ENCODE results near the gene ATE1.
A peak's percentile ranks its signal among the peaks of the same experiment; 100 is the strongest.
"Not testable (repeated sequence)": the region's sequence is repeated elsewhere in the genome, so short reads cannot be mapped to it uniquely, and the experiment has no call there.

ATE1 gene

DNA sequence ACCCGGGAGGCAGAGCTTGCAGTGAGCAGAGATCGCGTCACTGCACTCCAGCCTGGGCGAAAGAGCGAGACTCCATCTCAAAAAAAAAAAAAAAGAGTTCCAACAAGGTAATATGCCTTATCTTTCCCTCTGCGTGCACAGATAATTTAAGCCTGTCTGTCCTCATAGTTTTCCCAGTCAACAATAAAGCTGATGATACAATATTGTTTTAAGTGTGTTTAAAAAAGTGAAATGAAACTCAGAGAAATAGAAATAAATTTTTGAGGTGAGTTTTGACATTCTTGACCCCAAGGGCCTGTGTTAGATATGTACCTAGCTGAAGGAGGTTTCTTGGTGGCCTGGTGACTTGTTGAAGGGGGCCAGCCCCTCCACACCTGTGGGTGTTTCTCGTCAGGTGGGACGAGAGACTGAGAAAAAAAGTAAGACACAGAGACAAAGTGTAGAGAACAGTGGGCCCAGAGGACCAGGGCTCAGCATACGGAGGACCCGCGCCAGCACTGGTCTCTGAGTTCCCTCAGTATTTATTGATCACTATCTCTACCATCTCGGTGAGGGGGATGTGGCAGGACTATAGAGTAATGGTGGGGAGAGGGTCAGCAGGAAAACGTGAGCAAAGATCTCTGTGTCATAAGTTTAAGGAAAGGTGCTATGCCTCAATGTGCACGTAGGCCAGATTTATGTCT lies 1.9 kb upstream of the ATE1 start:
- DNase-seq: not testable (repeated sequence)

DNA sequence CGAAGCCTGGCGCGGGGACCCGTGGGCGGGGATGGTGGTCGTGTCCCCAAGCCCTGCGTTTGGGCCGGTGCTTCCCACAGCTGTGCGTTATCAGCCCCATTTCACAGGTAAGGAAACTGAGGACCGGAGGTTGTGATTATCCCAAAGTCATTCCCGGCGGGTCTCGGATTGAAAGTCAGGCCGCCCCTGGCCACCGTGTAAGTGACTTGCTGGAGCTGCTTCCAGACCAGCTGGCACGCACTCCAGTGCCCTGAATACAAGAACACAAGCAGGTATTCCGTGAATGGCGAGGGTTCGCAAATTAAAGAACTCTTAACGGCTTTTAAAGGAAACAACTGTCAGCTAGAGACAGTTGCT lies 675 bp upstream of the ATE1 start:
- no peak for DNase-seq

DNA sequence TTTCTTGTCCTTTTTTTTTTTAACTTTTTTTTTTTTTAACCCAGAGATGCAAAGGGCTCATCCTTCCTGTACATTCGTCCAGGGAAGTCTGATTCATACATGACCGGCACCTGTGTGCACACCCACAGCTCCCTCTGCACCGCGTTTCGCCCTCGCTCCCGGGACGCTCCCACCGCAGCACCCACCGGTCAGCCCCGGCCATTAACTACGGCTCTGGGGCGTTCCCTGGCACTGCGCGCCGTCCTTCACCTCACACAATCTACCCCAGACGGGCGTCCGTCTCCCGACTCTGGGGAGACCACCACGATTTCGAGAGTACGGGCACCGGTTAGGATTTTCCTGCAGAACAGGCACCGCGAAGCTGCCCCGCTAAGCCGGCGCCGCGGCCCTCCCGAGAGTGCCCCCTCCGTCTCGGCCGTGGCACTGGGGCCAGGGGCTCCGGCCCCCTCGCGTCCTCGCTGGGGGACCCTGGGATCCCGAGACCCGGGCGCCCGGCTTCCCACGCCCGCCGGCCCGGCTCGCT lies 452 bp downstream of the ATE1 start:
- DNase-seq: no peak

GRCh38 chr10:121926671-121927317 lies 1.0 kb downstream of the ATE1 start:
- DNase-seq: no peak

DNA sequence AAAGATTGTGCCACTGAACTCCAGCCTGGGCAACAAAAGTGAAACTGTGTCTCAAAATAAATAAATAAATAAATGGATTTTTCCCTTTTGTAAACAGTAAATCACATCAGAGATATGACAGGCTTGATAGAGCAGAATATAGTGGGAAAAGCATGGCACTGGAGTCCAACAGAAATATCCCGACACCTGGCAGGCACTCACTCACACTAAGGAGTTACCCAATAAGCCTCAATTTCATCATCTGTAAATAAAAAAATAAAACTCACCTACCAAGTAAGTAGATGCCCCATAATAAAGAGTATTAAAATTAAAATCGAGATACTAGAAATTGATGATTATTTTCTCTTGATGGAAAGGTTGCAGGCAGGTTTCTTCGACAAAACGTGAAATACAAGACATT lies 1.7 kb downstream of the ATE1 start:
- no peak for DNase-seq

DNA sequence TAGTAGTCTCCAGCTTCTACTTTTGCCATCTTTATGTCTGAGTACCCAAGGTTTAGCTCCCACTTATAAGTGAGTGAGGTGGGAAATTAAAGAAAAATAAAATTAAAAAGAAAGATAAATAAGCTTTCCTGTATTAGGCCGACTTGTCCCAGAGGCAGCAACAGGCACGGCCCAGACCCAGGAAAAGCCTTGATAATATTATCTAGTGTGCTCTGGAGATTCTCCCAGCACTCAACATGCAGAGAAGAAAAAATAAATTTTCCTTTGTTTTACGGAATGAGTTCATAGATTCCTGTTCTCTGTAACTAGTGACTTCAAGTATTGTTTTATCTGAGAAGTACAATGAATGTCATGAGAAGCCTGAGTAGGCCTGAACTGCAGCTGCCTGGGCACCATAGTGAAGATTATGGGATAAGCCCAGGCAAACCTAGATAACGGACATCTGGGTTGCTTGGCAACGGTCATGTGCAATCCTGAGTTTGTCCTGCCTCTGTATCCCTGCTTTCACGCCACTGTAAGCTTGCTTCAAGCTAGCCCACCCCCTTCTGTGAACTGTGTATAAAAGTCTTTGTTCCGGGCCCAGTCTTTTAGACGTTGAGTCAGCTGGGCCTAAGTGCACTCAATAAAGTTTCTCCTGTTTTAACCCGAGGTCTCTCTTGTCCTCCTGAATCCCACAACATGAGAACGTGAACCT lies 6.4 kb downstream of the ATE1 start:
- DNase-seq: no peak

DNA sequence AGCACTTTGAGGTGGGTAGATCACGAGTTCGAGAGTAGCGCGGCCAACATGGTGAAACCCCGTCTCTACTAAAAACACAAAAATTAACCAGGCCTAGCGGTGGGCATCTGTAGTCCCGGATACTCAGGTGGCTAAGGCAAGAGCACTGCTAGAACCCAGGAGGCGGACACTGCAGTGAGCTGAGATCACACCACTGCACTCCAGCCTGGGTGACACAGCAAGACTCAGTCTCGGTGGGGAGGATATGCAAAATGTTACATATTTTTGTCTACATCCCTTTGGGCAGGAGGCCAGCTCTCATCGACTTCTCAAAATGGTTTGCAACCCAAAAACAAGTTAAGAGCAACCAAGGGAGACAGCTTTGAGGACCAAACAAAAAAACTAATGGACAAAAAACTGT lies 8.2 kb downstream of the ATE1 start:
- DNase-seq: no peak

- DNase-seq: not testable (repeated sequence)
Measured at GRCh38 chr10:121918800-121919199, 9.0 kb downstream of the ATE1 start.

- no peak for DNase-seq
Measured at GRCh38 chr10:121914661-121915060, 13.2 kb downstream of the ATE1 start.

GRCh38 chr10:121911421-121911697 lies 16.5 kb downstream of the ATE1 start:
- DNase-seq: no peak

GRCh38 chr10:121910673-121911420 lies 17.0 kb downstream of the ATE1 start:
- DNase-seq: no peak

DNA sequence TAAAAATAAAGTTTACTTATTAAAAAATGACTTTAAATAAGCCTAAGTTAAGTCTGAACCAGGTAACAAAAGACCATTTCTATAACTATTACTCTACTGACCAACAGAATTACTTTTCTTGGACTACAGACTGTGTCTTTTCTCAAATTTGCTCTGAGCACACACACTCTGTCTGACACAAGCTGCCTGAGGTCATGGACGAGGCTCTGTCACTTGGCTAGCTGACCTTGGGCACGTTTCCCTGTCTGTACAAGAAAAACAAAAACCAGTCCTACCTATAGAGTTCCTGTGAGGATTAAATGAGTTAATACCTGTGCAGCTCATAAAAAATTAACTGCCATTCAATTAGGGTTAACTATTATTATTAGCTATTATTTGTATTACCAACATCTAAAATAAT lies 22.9 kb downstream of the ATE1 start:
- no peak for DNase-seq

GRCh38 chr10:121900443-121901174 lies 27.2 kb downstream of the ATE1 start:
- no peak for DNase-seq

GRCh38 chr10:121899727-121900126 lies 28.1 kb downstream of the ATE1 start:
- DNase-seq: no peak

GRCh38 chr10:121891103-121891502 lies 36.7 kb downstream of the ATE1 start:
- DNase-seq: no peak

GRCh38 chr10:121889212-121889611 lies 38.6 kb downstream of the ATE1 start:
- DNase-seq: no peak

DNA sequence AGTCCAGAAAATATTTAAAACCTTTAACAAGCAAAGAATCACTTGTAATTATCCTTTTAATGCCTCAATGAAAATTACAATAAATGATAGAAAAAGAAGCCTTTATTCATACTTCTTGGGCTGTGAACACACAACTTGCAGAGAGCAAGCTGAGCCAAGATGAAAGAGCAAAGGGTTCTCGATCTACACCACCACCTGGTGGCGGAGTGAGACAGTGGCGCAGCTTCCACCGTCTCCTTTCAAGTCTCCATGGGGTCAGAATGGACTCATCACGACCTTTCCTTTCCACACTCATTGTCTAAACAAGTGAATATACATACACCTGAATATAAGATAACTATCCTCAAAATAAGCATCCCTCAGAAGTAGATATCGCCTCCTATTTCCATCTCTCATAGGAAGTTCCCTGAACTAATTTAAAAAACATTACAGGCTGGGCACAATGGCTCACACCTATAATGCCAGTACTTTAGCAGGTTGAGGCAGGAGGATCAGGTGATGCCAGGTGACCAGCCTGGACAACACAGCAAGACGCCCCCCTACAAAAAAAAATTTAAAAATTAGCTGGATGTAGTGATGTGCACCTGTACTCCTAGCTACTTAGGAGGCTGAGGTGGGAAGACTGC lies 40.7 kb downstream of the ATE1 start:
- DNase-seq: peak; percentile 42

DNA sequence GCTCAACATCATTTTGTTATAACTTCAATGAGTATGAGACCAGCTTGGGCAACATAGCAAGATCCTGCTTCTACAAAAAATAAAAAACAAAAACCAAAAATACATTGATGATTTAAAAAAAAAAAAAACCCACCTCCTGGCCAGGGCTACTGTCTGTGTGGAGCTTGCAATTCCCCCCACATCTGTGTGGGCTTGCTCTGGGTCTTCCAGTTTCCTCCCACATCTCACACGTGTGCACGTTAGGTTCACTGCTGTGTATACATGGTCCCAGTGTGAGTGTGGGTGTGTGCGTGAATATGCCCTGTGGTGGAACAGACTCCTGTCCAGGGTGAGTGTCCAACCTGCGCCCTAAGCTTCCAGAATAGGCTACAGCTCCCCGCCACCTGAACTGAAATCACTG lies 41.6 kb downstream of the ATE1 start:
- no peak for DNase-seq

DNA sequence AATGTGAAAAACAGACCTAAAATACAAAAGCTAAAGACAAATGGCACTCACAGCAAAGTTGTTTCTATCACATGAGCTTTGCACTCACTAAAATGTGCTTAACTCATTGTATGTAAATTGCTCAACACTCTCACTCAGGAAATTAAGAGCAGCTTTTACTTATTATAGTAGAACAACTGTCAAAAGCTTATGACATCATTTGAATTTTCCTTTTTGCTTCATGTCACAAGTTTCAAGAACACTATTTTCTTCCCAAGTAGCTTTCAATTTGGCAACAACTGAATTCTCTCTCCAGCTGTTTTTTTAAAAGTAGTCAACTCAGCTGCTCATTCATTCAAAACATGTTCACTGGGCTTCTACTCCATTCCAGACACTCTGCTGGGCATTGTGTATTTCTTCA lies 46.9 kb downstream of the ATE1 start:
- DNase-seq: no peak

- no peak for DNase-seq
Measured at GRCh38 chr10:121879476-121879875, 48.4 kb downstream of the ATE1 start.

DNA sequence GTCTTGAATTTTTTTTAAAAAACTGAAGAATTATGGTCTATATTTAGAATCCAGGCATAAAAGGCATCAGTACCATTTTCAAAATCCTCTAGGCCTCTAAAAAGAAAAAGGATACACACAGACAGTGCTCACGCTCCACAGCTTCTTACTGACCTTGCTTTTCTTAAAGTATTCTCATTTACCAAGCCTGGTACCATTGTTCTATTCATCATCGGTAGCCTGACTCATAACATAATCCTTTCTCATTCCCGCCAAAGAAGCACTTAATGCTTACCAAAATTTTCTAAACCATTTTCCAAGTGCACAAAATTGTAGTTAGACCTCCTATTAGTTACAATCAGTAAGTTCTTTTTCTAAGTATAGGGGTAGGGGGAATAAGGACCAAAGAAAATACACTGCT lies 54.6 kb downstream of the ATE1 start:
- DNase-seq: no peak

DNA sequence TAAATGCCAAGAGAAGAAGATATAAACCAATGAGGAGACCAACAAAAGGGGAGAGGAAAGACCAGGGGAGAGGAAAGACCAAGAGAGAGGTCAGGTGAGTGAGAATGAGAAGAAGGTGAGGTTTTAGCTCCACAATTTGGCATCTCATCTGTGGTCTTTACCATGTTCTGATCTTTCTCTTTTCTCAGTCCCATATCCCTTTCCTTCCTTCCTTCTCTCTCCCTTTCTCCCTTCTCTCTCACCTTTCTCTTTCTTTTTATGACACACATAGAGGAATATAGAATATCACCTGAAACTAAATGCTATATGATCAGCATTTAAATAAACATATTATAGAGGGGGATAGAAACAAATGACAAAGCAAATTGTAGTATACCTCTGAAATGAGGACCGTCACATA lies 57.4 kb downstream of the ATE1 start:
- DNase-seq: no peak

- no peak for DNase-seq
Measured at GRCh38 chr10:121865554-121865953, 62.3 kb downstream of the ATE1 start.
